ENCODE measurements around the gene USF1.
"Not testable (repeated sequence)": the region's sequence is repeated elsewhere in the genome, so short reads cannot be mapped to it uniquely, and the experiment has no call there.

DNA sequence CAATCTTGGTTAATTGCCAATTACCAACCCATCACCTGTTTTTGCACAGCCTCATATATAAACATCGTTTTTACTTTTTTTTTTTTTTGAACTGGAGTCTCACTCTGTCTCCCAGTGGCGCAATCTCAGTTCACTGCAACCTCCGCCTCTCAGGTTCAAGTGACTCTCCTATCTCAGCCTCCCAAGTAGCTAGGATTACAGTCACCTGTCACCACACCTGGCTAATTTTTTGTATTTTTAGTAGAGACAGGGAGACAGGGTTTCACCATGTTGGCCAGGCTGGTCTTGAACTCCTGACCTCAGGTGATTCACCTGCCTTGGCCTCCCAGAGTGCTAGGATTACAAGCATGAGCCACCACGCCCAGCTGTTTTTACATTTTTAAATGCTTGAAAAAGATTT lies 53.7 kb downstream of the USF1 start:
- TF ChIP-seq, protein P1, sequence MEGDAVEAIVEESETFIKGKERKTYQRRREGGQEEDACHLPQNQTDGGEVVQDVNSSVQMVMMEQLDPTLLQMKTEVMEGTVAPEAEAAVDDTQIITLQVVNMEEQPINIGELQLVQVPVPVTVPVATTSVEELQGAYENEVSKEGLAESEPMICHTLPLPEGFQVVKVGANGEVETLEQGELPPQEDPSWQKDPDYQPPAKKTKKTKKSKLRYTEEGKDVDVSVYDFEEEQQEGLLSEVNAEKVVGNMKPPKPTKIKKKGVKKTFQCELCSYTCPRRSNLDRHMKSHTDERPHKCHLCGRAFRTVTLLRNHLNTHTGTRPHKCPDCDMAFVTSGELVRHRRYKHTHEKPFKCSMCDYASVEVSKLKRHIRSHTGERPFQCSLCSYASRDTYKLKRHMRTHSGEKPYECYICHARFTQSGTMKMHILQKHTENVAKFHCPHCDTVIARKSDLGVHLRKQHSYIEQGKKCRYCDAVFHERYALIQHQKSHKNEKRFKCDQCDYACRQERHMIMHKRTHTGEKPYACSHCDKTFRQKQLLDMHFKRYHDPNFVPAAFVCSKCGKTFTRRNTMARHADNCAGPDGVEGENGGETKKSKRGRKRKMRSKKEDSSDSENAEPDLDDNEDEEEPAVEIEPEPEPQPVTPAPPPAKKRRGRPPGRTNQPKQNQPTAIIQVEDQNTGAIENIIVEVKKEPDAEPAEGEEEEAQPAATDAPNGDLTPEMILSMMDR (optimal IDR thresholded peaks at IDR 0.05 in 1 of 3, IDR thresholded peaks at IDR 0.05 in 1 of 3, conservative IDR thresholded peaks at IDR 0.05 in 1 of 3; ENCODE audit: extremely low read depth in 1 of 3, insufficient read depth in 2 of 3, low read length in 3 of 3) = not testable (repeated sequence)
- not testable (repeated sequence) for TF ChIP-seq EZH2 (IDR thresholded peaks at IDR 0.05; ENCODE audit: low read length)

All from keratinocyte (primary cell).